ENCODE measurements around the gene MRPL12.

Gene MRPL12

GRCh38 chr17:81740395-81740961 lies 37.3 kb downstream of the MRPL12 start:
- no peak for DNase-seq (ENCODE audit: low spot score)

GRCh38 chr17:81741049-81741593 lies 38.0 kb downstream of the MRPL12 start:
- no peak for DNase-seq (ENCODE audit: low spot score)

DNA sequence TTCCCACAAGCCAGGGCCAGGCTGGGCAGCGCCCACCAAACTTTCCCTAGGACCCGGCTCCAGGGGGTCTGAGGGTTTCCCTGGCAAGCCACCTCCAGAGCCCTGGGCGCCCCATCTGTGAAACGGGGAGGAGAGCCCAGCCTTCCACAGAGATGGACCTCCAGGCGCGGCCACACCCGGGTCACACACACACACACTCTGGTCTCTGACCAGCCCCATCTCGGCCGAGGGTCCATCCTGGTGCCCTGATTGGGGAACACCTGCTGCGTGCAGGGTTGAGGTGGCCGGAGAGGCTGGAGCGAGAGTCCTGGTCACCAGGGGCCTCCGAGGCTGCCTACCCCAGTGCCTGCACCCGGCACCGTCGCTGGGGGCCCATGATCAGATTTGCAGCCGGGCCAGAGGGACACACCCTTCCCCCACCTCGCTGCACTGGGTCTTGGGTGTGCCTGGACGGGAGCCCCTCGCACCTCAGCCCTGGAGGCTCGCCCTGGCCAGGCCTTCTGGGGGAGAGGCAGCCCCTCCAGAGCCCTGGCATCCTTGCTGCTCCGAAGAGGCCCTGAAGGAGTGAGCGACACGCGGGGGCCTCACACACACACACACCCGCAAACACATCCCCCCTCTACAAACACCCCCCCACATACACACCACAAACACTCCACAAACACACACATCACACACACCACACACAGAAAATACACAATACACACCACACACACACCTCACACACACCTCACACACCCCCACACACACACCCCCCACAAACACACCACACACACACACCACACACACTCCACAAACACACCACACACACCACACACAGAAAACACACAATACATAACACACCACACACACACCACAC lies 38.7 kb downstream of the MRPL12 start:
- DNase-seq (ENCODE audit: low spot score), result no peak
